Measurements from ENCODE around the gene ZNF316.
"Not testable (repeated sequence)": the region's sequence is repeated elsewhere in the genome, so short reads cannot be mapped to it uniquely, and the experiment has no call there.

ZNF316 gene

DNA sequence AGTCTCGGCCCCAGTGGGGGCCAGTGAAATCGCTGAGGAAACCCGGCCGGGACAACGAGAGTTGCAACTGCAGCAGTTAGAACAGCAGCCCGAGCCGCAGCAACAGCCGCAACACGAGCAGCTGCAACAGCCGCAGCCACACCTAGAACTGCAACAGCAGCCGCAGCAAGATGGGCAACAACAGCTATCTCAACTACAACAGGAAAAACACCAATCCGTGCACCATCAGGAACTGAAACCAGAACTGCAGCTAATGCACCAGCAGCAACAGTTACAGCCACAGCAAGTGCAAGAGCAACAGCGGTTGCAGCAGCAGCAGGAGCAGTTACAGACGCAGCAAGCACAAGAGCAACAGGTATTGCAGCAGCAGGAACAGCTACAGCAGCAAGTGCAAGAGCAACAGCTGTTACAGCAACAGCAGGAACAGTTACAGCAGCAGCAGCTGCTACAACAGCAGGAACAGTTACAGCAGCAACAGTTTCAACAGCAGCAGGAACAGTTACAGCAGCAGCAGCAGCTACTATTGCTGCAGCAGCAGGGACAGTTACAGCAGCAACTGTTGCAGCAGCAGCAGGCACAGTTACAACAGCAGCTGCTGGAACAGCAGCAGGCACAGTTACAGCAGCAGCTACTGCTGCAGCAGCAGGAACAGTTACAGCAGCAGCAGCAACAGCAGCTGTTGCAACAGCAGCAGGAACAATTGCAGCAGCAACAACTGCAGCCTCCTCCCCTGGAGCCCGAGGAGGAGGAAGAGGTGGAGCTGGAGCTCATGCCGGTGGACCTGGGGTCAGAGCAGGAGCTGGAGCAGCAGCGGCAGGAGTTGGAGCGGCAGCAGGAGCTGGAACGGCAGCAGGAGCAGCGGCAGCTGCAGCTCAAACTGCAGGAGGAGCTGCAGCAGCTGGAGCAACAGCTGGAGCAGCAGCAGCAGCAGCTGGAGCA lies 15.7 kb upstream of the ZNF316 start:
- DNase-seq (ENCODE audit: low read depth): no peak

DNA sequence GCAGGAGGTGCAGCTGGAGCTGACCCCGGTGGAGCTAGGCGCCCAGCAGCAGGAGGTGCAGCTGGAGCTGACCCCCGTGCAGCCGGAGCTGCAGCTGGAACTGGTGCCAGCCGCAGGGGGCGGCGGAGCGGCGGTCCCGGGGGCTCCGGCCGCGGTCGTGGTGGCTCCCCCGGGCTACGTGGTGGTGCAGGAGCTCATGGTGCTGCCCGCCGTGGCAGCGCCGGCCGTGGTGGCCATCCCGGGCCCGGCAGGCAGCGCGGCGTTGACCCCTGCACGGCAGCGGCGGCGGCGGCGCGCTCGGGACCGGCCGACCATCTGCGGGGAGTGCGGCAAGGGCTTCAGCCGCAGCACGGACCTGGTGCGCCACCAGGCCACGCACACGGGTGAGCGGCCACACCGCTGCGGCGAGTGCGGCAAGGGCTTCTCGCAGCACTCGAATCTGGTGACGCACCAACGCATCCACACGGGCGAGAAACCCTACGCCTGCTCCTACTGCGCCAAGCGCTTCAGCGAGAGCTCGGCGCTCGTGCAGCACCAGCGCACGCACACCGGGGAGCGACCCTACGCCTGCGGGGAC lies 14.9 kb upstream of the ZNF316 start:
- DNase-seq (ENCODE audit: low read depth): no peak

DNA sequence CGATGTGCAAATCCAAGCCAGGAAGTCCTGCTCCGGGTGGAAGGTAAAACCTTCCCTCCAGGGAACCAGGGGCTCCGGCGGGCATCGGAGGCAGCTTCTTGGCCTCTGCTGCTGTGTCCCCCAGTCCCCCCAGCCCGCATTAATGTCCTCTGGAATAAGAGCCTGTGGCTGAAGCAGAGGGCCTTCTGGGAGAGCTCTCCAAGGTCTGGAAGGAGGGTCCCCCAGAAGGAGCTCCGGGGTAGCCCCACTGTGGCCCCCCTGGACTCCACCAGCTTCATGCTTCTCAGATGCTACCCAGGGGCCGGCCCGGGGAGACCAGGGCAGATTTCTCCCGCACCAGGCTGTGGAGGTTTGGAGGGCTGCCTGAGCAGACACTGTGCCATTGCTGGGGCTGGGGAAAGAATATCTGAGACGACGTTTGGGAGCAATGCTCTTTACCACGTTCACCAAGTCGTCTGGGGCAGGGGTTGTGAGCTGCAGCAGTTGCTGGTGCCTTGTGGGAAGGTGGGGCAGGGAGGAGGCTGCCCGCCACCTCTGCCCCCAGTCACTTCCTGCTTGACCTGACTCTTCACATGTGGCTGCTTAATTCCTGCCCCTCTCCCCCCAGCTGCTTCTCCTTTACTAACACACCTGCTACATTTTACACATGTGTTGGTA lies 13.4 kb upstream of the ZNF316 start:
- DNase-seq (ENCODE audit: low read depth): no peak

DNA sequence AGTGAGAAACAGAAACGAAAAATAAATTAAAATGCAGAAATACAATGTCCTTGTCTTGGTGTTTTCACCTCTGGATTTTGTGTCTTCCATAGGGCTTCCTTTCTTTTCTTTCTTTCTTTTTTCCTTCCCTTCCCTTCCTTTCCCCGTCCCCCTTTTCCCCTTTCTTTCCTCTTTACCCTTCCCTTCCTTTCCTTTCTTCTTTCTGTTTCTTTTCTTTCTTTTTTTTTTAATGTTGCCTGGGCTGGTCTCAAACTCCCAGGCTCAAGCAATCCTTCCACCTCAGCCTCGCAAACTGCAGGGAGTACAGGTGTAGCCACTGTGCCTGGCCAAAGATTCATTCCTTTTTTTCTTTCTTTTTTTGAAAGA lies 12.9 kb upstream of the ZNF316 start:
- DNase-seq (ENCODE audit: low read depth): no peak

DNA sequence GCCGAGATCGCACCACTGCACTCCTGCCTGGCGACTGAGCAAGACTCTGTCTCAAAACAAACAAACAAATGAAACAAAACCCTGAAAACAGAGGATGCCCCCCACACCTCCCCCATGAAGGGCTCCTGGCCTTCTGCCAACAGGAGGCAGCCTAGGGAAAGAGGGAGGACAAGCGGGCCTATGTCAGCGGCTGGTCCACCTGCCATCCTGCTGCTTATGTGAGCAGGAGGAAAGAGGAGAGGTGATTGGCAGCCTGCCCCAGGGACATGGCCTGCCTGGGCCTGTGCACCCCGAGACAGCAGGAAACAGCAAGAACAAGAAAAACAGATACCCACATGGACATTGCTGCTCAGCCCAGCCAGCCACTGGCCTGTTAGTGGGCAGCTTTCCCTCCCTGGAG lies 9.1 kb upstream of the ZNF316 start:
- no peak for DNase-seq (ENCODE audit: low read depth)

DNA sequence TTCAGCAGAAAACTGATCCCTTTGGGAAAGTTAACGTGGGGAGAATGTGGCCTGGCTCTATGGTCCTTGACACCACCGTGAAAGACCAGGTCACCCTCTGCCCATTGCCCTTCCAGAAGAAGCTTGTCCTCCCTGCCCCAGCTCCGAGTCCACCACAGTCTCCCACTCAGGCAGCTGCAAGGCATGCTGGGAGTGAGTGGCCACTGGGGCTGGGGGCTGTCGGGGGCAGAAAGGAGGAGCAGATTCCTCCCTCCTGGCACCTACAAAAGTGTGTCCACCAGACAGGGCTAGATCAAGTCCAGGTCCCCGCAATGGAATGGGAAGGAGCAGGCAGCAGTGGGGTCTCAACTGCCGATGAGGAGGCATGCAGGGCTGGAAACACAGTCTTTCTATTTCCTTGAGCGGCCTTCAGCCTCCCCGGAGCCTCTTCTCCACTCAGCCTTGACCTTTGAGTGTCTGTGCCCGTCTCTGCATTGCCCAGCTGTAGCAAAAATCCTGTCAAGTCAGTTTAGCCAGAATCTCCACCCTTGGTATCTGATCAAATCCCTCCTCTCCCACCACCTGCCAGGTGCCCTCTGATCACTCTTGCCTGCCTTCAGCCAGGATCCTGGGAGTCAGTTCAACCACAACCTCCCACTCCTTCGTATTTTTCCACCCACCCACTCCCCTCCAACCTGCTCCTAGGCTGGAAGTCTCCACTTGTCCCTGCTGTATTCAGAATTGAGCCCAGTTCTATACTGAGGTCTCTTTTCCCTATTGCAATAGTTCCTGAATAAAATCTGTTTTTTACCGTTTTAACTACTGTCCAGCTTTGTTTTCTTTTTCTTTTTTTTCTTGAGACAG lies 6.9 kb upstream of the ZNF316 start:
- no peak for DNase-seq (ENCODE audit: low read depth)

DNA sequence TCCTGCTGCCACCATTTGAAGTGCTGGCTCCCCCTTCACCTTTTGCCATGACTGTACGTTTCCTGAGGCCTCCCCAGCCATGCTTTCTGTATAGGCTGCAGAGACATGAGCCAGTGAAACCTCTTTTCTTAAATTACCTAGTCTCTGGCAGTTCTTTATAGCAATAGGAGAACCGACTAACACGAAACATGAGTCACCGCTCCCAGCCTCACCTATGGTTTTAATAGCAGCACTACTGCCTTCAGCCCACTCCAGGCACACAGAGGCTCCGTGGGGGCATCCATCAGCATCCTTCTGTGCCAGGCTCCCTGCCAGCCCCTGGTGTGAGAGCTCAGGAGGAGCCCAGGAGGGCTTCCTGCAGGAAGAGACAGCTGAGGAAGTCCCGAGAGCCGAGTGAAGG lies 5.5 kb upstream of the ZNF316 start:
- DNase-seq (ENCODE audit: low read depth): no peak

DNA sequence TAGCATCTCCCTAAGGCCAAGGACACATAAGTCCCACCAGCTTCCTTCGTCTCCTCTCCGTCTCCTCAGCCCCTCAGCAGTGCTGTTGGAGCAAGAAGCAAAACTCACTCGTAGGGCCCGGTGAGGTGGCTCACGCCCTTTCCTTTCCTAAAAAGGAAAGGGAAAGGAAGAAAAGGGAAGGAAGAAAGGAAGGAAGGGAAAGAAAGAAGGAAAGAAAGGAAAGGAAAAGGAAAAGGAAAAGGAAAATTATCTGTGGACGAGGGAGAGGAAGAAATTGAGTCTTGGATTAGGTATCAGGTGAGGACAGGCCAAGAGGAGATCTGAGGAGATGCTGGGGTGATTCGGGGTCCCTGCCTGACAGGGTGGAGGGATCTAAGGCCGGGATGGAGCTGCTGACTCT lies 3.1 kb upstream of the ZNF316 start:
- no peak for DNase-seq (ENCODE audit: low read depth)

DNA sequence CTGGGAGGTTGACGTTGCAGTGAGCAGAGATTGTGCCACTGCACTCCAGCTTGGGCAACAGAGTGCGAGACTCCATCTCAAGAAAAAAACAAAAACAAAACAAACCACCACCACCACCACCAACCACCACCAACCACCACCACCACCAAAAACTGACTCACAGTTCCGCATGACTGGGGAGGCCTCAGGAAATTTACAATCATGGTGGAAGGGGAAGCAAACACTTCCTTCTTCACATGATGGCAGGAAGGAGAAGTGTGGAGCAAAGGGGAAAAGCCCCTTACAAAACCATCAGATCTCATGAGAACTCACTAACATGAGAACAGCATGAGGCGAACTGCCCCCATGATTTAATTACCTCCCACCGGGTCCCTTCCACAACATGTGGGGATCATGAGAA lies 2.1 kb upstream of the ZNF316 start:
- not testable (repeated sequence) for DNase-seq (ENCODE audit: low read depth)

DNA sequence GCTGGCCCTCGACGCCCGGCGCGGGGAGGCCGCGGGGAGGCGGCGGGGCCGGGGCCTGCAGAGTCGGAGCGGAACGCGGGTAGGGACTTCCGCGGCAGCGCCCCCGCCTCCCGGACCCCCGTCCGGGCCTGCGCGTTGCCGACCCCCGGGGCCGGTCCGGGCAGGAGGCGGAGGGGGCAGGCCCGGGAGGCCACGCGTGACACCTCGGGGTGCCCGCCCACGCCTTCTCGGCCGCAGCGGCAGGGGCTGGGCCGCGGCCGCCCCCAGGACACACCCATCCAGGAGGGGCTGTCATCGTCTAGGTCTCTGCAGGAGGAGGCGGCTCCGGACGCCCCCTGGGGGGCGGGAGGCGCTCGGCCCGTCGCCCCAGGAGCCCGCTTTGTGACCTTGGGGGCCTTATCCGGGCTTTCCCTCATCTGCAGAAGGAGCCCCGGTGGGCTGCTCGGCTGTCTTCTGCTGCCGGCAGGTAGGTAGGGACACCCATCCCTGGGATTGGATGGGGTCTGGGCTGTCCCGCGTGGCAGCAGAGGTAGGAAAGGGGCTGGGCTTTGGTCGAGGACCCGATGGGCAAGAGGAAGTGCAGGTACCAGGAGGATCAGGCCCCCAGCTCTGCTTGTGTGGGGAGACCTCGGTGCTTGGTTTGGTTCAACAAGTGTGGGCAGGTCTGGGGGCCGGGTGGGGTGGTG lies 569 bp downstream of the ZNF316 start:
- DNase-seq (ENCODE audit: low read depth): no peak

DNA sequence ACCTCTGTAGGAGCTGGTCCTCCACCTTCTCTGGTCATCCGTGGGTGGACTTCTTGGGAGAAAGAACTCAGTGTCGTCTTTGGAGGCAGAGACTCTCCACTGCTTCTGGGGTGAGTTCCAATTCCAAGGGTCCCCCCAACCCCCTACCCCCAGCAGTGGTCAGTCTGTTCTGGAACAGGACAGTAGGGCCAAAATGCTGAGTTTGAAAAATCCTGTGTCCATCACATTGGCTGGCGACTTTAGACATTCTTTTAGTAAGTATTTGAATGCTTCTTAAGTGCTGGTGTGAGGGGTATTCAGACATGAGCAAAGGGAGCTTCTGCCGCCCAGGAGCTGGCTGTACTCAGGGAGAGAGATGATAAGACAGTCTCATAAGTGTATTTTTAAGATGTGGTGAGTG lies 1.9 kb downstream of the ZNF316 start:
- no peak for DNase-seq (ENCODE audit: low read depth)

DNA sequence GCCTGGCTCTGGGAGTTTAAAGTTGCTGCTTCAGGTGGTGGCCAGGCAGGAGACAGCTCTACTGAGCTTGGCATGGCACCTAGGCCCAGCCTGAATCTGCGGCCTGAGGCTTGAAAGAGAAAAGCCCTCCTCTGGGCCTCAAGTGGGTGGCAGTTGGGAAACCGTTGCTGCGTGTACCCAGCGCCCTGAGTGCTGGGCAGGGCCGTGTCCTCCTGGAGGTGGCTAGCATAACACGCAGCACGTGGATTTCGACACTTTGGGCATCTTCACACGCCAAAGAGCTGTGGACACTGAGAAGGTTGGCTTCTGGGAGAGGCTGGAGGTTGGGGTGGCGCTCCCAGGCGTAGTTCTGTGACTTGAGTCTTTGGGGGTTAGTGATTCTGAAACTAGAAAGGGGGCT lies 2.5 kb downstream of the ZNF316 start:
- no peak for DNase-seq (ENCODE audit: low read depth)

DNA sequence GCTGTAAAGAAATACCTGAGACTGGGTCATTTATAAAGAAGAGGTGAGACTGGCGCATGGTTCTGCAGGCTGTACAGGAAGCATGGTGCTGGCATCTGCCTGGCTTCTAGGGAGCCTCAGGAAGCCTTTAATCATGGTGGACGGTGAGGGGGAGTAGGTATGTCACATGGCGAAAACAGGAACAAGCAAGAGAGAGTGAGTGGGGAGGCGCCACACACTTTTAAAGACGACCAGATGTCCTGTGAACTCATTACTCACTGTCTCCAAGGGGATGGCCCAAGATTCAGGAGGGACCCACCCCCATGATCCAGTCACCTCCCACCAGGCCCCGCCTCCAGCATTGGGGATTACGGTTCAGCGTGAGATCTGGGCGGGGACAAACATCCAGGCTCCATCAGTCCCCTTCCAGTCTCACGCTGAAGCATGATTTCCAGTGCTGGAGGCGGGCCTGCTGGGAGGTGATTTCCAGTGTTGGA lies 3.2 kb downstream of the ZNF316 start:
- peak; percentile 44 for DNase-seq (ENCODE audit: low read depth)

DNA sequence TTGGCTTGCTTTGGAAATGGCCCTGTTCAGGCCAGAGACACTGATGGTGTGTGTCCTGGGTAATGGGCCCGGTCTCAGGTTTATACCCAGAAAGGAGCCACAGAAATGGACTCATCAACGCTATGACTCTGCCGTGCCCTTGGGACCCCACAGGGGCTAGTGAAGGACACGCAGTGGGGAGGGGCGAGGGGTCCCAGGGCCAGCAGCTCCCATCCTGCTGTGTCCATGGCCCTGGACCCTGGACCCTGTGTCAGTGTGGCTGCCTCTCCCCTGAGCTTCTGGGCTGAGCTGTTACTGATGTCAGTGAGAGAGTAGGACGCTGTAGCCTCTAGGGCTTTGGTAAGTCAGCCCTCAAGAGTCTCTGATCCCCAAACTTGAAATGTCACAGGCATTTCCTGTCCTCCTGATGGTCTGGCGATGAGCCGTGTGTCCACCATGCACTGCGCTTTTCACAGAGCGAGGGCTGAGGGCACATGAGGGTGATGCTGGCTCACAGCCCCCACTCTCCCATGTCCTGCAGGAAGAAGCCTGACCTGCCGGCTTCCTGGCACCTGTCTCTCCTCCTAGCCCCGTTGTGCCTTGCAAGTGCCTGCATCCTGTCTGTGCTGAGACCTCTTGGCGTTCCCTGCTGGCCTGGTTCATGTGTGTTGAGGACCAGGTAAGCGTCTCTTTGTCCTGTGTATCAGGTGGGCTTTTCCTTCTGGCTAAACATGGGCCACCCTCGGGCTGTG lies 4.4 kb downstream of the ZNF316 start:
- DNase-seq (ENCODE audit: low read depth): no peak

DNA sequence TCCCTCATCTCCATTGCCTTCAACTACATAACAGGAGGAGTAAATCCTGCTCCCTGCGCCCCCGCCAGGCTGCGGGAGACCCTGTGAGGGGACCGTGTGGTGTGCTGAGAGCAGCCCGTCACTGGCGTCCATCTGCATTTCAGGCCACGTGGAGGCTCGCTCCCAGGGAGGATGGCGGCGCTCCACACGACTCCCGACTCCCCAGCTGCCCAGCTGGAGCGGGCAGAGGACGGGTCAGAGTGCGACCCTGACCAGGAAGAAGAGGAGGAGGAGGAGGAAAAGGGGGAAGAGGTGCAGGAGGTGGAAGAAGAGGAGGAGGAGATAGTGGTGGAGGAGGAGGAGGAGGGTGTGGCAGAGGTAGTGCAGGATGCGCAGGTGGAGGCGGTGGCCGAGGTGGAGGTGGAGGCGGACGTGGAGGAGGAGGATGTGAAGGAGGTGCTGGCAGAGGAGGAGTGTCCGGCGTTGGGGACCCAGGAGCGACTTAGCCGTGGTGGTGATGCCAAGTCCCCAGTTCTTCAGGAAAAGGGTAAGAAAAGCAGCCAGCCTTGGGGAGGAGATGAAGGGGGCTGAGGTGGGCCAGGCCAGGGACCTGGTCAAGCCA lies 5.2 kb downstream of the ZNF316 start:
- no peak for DNase-seq (ENCODE audit: low read depth)

DNA sequence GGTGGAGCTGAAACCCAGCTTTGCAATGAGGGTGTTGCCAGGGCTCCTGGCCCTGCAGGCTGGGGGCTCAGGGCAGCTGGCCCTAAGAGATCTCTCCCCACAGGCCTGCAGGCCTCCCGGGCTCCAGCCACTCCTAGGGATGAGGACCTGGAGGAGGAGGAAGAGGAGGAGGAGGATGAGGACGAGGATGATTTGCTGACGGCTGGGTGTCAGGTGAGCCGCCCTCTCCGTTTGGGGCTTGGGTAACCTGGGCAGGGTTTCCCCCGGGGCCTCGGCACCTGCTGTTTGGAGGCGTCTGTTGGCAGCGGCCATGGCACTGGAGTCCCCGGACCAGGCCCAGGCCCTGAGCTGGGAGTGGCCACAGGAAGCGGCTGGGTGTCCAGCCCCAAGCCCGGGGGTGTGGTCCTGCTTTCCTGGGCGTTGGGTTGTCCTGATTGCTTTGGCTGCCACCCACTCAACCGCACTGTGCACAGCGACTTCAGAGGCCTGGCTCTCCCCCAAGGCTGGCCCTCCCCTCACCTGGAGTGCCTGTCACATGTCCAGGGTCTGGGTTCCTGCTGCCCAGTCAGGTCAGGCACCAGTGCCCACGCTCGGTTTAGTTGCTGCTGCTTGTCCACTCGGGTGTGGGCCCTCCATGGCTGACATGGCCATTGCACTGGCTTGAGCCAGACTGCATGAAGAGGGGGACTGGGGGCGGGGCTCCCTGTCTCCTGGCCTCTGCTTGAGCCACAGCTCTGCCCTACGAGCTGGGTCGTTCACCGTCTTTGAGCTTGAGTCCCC lies 5.9 kb downstream of the ZNF316 start:
- DNase-seq (ENCODE audit: low read depth): no peak

DNA sequence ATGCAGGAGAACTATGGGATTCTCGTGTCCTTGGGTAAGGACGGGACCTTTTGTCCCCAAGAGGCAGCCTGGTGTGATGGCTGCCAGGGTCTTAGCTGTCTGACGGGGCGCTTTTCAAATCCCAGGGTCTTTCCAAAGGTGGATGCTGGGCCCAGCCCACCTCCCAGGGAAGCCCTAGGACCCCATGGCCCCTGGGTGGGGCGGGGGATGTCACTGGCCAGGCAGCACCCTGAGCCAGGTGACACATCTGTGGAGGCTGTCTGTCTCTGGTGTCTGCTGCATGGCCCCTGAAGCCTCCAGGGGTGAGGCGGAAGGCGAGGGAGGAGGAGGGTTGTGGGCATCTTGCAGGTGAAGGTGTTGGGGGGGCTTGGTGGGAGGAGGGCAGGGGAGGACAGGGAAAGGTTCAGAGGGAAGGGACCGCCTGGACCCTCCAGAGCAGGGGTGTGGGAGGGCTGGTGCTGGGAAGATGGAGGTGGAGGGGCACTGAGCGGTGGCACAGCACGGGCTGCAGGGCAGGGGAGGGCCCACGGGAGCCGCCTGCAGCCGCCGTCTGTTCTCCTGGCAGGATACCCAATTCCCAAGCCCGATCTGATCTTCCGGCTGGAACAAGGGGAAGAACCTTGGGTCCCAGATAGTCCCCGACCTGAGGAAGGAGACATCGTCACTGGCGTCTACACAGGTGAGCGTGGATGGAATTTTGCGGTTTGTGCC lies 7.0 kb downstream of the ZNF316 start:
- no peak for DNase-seq (ENCODE audit: low read depth)

DNA sequence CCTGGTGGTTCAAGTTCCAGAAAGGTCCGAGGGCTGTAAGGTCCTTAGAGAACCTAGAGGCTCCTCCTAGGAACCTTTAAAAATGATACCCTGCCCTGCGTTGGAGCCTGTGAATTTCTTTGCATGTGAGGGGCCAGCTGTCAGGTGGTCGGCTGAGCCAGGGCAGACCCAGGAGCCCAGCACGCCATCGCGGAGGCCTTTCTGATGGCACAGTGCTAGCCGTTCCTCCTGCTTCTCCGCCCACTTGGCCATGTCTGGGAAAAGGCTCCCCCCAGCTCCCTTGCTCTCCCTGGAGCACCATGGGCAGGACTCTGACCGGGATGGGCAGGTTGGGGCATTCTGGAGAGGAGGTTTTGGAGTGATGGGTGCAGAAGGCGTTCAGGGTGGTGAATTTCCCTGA lies 7.6 kb downstream of the ZNF316 start:
- no peak for DNase-seq (ENCODE audit: low read depth)

DNA sequence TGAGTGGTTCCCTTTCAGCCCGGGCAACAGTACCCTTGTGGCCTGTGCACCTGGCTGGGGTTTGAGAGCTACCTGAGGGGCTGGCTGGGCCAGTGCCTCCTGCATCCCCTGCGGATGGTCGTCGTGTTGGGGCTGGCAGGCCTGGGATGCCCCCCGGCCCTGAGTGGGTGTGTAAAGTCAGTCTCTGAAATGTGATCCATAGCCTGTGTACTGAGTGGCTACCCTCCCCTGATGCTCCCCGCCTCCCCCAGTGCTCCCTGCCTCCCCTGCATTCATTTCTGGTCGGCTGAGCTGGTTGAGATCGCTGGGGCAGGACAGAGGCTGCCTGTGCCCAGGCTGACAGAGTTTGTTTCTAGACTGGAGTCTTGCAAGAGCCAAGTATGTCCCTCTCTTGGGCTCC lies 9.3 kb downstream of the ZNF316 start:
- no peak for DNase-seq (ENCODE audit: low read depth)

All from GM04504 (cell line).